ENCODE data around the gene CNGA4. TPM values are rescaled to one million over a fixed set of nuclear protein-coding genes. Genes with fewer than 3 reads are reported as not detected.

Gene CNGA4
- total and polyA plus RNA-seq, 8 donors, result 0.12 to 0.46 (median 0.22) TPM

- Histone ChIP-seq H3K4me1 (peaks cover 4 to 5% (median 5%) of the 10 kb centered on the region in 3 donors), H3K27ac (no peak overlapping the region), H3K4me3 (no peak overlapping the region), H3K9me3 (no peaks in the 10 kb centered on the region), H3K27me3 (no peaks in the 10 kb centered on the region), H3K36me3 (no peaks in the 10 kb centered on the region)
- intact Hi-C loops (cut with DNase I), result no loop called here
- DNase-seq (no peak), FAIRE-seq (no peak), ATAC-seq (no peak)
- WGBS, 2 donors, result 75 to 81% methylated on average over 4 of the region's 4 CpGs
- TF ChIP-seq CTCF (IDR thresholded peaks at IDR 0.05), result no peak
These were observed 44.6 kb downstream of the CNGA4 start for GRCh38 chr11:6283453-6284023.

- DNase-seq (no peak), ATAC-seq (no peak)
- H3K36me3 ChIP-seq, result no peaks in the 10 kb centered on the region
These were observed 45.4 kb downstream of the CNGA4 start for GRCh38 chr11:6284250-6284649.

GRCh38 chr11:6285019-6285418 is 46.1 kb downstream of the CNGA4 start:
- ATAC-seq, result peak; percentile 44 to 93 (median 82)
- no peak overlapping the region for H3K4me3 ChIP-seq
- H3K27me3 ChIP-seq, result no peaks in the 10 kb centered on the region
- intact Hi-C loops (cut with DNase I), result no loop called here
- 27 to 33% methylated on average over 4 of the region's 4 CpGs for WGBS, 2 donors
- no peaks in the 10 kb centered on the region for H3K9me3 ChIP-seq
- no peaks in the 10 kb centered on the region for H3K36me3 ChIP-seq
- no peak for FAIRE-seq
- no peak for TF ChIP-seq CTCF (IDR thresholded peaks at IDR 0.05)
- DNase-seq, result peak in 3 of 6 donors; percentile 29 to 55 (median 41)
- peaks cover 4 to 5% (median 5%) of the 10 kb centered on the region in 3 donors for H3K4me1 ChIP-seq
- H3K27ac ChIP-seq, result no peak overlapping the region

More at GRCh38 chr11:6284250-6284649, 45.4 kb downstream of the CNGA4 start:
- no peak for FAIRE-seq
- H3K9me3 ChIP-seq, result no peaks in the 10 kb centered on the region
- no peak overlapping the region for H3K27ac ChIP-seq
- intact Hi-C loops (cut with DNase I), result no loop called here
- no peak for TF ChIP-seq CTCF (IDR thresholded peaks at IDR 0.05)
- H3K4me1 ChIP-seq, result peaks cover 4 to 5% (median 5%) of the 10 kb centered on the region in 3 donors
- no peak overlapping the region for H3K4me3 ChIP-seq
- H3K27me3 ChIP-seq, result no peaks in the 10 kb centered on the region
- 93 to 98% methylated on average over 3 of the region's 3 CpGs for WGBS, 2 donors

Other genes with a start within 250 kb of the CNGA4 start
- gene OR56A4, start 232.1 kb upstream of the CNGA4 start, total RNA-seq, result under 1 TPM in 1 of 6 donors, not detected in 5; 0.06 TPM
- gene OR56A4, start 232.1 kb upstream of the CNGA4 start, polyA plus RNA-seq, result not detected
- not detected for gene OR56A1, start 208.3 kb upstream of the CNGA4 start, total RNA-seq
- gene OR56A1, start 208.3 kb upstream of the CNGA4 start, polyA plus RNA-seq, result not detected
- gene OR56B4, start 131.4 kb upstream of the CNGA4 start, total RNA-seq, result not detected
- gene OR56B4, start 131.4 kb upstream of the CNGA4 start, polyA plus RNA-seq, result not detected
- not detected for gene OR52B2, start 68.8 kb upstream of the CNGA4 start, total RNA-seq
- gene OR52B2, start 68.8 kb upstream of the CNGA4 start, polyA plus RNA-seq, result not detected
- gene OR52W1, start 39.9 kb upstream of the CNGA4 start, total RNA-seq, result not detected
- gene OR52W1, start 39.9 kb upstream of the CNGA4 start, polyA plus RNA-seq, result not detected
- not detected for gene C11orf42, start 33.5 kb upstream of the CNGA4 start, total RNA-seq
- not detected for gene C11orf42, start 33.5 kb upstream of the CNGA4 start, polyA plus RNA-seq
- 10 to 100 TPM; 13.0 to 28.1 (median 18.4) TPM for gene FHIP1B, start 4.5 kb upstream of the CNGA4 start, total RNA-seq
- 10 to 100 TPM; 74.3 to 82.9 TPM for gene FHIP1B, start 4.5 kb upstream of the CNGA4 start, polyA plus RNA-seq
- gene CCKBR, start 20.7 kb downstream of the CNGA4 start, total RNA-seq, result 10 to 100 TPM in 2 of 6 donors, 1 to 10 TPM in 4; 1.3 to 19.7 (median 3.1) TPM
- 1 to 10 TPM; 2.5 to 7.7 TPM for gene CCKBR, start 20.7 kb downstream of the CNGA4 start, polyA plus RNA-seq
- gene CAVIN3, start 81.4 kb downstream of the CNGA4 start, total RNA-seq, result 10 to 100 TPM in 5 of 6 donors, 1 to 10 TPM in 1; 9.7 to 16.7 (median 14.7) TPM
- 10 to 100 TPM; 20.8 to 28.7 TPM for gene CAVIN3, start 81.4 kb downstream of the CNGA4 start, polyA plus RNA-seq
- 10 to 100 TPM; 19.4 to 32.3 (median 28.4) TPM for gene SMPD1, start 151.4 kb downstream of the CNGA4 start, total RNA-seq
- 10 to 100 TPM; 30.6 to 62.0 TPM for gene SMPD1, start 151.4 kb downstream of the CNGA4 start, polyA plus RNA-seq
- 10 to 100 TPM; 11.4 to 23.0 (median 13.9) TPM for gene APBB1, start 180.0 kb downstream of the CNGA4 start, total RNA-seq
- gene APBB1, start 180.0 kb downstream of the CNGA4 start, polyA plus RNA-seq, result 10 to 100 TPM; 22.7 to 69.3 TPM
- 1 to 10 TPM in 5 of 6 donors, under 1 TPM in 1; 0.91 to 4.1 (median 1.8) TPM for gene HPX, start 201.9 kb downstream of the CNGA4 start, total RNA-seq
- gene HPX, start 201.9 kb downstream of the CNGA4 start, polyA plus RNA-seq, result 1 to 10 TPM; 4.2 to 5.2 TPM
- 10 to 100 TPM in 1 of 6 donors, 1 to 10 TPM in 5; 5.2 to 13.7 (median 6.8) TPM for gene TRIM3, start 234.9 kb downstream of the CNGA4 start, total RNA-seq
- gene TRIM3, start 234.9 kb downstream of the CNGA4 start, polyA plus RNA-seq, result 10 to 100 TPM; 16.5 to 30.8 TPM
- gene ARFIP2, start 242.2 kb downstream of the CNGA4 start, total RNA-seq, result 10 to 100 TPM; 30.5 to 44.9 (median 35.0) TPM
- 10 to 100 TPM; 53.7 to 92.0 TPM for gene ARFIP2, start 242.2 kb downstream of the CNGA4 start, polyA plus RNA-seq
- 10 to 100 TPM; 11.8 to 20.9 (median 16.1) TPM for gene TIMM10B, start 242.4 kb downstream of the CNGA4 start, total RNA-seq
- gene TIMM10B, start 242.4 kb downstream of the CNGA4 start, polyA plus RNA-seq, result 10 to 100 TPM in 1 of 2 donors, 1 to 10 TPM in 1; 8.2 to 19.4 TPM